Right cardiac atrium (tissue), 5 donors: ENCODE results near the gene CALN1. TPM values are rescaled to one million over a fixed set of nuclear protein-coding genes. Genes with fewer than 3 reads are reported as not detected.

Experiments
- ATAC-seq, 2 donors: fragments of 200-7000 bp; cut with Tn5 transposase; one replicate each; pipeline versions ENCODE4 v1.8.0 to v1.9.1; 2020; ENCODE audit warnings: moderate library complexity in 2 of 2, mild to moderate bottlenecking in 1 of 2
- DNase-seq, 3 donors: peaks; one replicate each; pipeline ENCODE4 v3.0.0-alpha.2; 2020
- H3K27ac ChIP-seq: one replicate; pipeline ENCODE4 v1.5.1; 2013; ENCODE audit warnings: mild to moderate bottlenecking, low read length, control low read depth, moderate library complexity
- H3K27me3 ChIP-seq: one replicate; pipeline ENCODE4 v1.6.1; 2013; ENCODE audit not compliant: control insufficient read depth, insufficient read depth
- H3K4me1 ChIP-seq: one replicate; pipeline ENCODE4 v1.6.1; 2013; ENCODE audit warnings: low read length; ENCODE audit not compliant: control insufficient read depth, insufficient read depth
- H3K4me3 ChIP-seq: one replicate; pipeline ENCODE4 v1.5.1; 2013; ENCODE audit warnings: low read length, control low read depth
- H3K9me3 ChIP-seq: one replicate; pipeline ENCODE4 v1.6.1; 2013; ENCODE audit warnings: low read length; ENCODE audit not compliant: control insufficient read depth
- WGBS: extraction: QIAGEN DNeasy Blood & Tissue Kit; methylation state at CpG from one replicate; pipeline ENCODE4 v1.1.7; 2013; 5-methylcytosine and 5-hydroxymethylcytosine counted together
- intact Hi-C, 4 donors: fragments of 100-400 bp; cut with DNase I; formaldehyde crosslinking; loops; one replicate each; pipeline versions ENCODE4 v1.11.0 to v1.14.0; 2022 to 2023
- polyA plus RNA-seq: library from polyadenylated mRNA; stranded (reverse); fragments of 200-250 nt; gene quantifications from one replicate; pipeline ENCODE4 v1.2.3, GENCODE V29; 2013
- total RNA-seq, 4 donors: library from RNA; stranded (reverse); fragmentation: NEBNext Ultra II Directional; extraction: Animal tissue kit (Norgen Biotek cat#: 25700); gene quantifications; one replicate each; pipeline ENCODE4 v1.2.1, GENCODE V29; 2021
- donor health status: healthy with polysubstance abuse.
- donor health status: DM: no; HTN: yes; CAD: no.
- donor health status: DM: no; HTN: no; CAD: no.
- donor health status: DM: no; HTN: yes; CAD: no; lungs with severe emphysema.
- donor health status: DM: yes; HTN: yes; CAD: no.

The CALN1 gene
- total and polyA plus RNA-seq, 5 donors, result not detected

DNA sequence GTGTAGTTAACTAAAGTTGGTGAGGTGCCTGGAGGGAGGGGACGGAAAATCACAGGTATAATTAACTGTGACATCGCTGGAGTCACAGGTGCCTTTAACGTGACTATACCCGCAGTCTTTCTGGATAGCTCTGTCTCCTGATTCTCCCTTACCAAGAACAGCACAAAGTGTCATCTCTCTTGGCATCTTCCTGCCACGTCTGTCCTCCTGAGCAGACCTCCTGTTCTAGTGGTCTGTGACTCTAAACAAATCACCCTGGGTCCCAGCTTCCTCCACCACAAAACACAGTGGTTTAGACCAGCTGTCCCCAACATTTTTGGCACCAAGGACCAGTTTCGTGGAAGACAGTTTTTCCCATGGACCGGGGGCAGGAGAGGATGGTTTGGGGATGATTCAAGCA is 90.5 kb downstream of the CALN1 start:
- ATAC-seq, result no peak
- intact Hi-C loops, result no loop called here
- H3K27ac ChIP-seq, result no peak overlapping the region
- H3K27me3 ChIP-seq, result no peaks in the 10 kb centered on the region
- no peaks in the 10 kb centered on the region for H3K9me3 ChIP-seq
- H3K4me1 ChIP-seq, result no peaks in the 10 kb centered on the region
- H3K4me3 ChIP-seq, result no peak overlapping the region
- WGBS, result 77% methylated on average over 7 of the region's 7 CpGs
- DNase-seq, result no peak

DNA sequence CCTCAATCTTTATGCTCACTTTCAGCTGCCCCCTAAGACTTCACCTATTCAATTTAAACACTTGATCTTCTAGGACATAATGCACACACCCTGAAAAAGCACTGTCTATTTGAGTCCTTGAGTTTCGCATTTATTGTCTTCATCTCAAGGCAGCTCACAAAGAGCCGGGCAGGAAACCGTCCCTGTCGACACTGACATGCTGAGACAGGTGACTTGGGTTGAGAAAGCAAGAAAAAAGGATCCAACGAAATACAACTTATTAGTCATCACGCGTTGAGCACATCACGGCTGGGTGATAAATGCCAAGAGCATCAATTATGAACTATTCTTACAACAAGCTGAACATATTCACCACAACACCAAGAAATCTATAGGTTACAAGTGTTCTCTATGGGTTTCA is 91.1 kb downstream of the CALN1 start:
- 86% methylated on average over 8 of the region's 8 CpGs for WGBS
- Histone ChIP-seq H3K9me3 (no peaks in the 10 kb centered on the region), H3K27me3 (no peaks in the 10 kb centered on the region), H3K4me3 (no peak overlapping the region), H3K4me1 (no peaks in the 10 kb centered on the region), H3K27ac (no peak overlapping the region)
- intact Hi-C loops, result no loop called here
- DNase-seq (no peak), ATAC-seq (no peak)

DNA sequence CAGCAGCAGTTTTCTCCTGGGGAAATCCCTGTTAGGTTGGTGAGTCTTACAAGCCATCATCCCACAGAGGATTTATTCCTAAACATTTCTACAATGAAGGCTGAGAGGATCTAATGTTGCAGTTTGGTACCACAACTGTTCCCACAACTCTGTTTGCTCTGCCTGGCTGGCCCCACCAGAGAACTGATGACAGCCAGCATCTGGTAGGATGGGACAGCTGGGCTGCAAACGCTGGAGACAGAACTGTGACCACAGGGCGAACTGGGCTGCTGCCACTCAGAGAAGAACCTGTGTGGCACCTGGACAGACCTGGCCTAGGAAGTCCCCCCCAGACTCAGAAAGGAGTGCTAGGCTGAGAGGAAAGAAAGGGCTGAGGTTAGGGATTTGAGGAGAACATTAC is 94.8 kb downstream of the CALN1 start:
- Histone ChIP-seq H3K9me3 (no peaks in the 10 kb centered on the region), H3K4me1 (no peaks in the 10 kb centered on the region), H3K4me3 (no peak overlapping the region), H3K27ac (no peak overlapping the region), H3K27me3 (no peaks in the 10 kb centered on the region)
- DNase-seq (no peak), ATAC-seq (no peak)
- WGBS, result 32% methylated on average over 2 of the region's 2 CpGs
- intact Hi-C loops, result no loop called here

DNA sequence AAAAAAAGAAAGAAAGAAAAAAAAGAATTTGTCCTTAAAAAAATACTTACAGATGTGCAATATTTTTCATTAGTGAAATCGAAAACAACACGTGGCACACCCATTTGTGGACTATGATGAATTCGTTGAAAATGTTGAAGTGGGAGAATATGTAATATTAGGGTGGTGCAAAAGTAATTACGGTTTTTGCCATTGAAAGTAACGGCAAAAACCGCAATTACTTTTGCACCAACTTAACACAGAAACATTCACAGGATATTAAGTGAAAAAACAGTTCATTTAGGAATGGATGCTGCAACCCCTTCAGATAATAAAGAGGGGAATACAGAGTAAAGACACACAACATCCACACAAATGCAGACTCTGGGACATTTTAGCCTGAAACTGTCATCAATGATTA is 96.0 kb downstream of the CALN1 start:
- DNase-seq (no peak), ATAC-seq (no peak)
- Histone ChIP-seq H3K27me3 (no peaks in the 10 kb centered on the region), H3K9me3 (no peaks in the 10 kb centered on the region), H3K4me3 (no peak overlapping the region), H3K4me1 (no peaks in the 10 kb centered on the region), H3K27ac (no peak overlapping the region)
- intact Hi-C loops, result no loop called here
- 87% methylated on average over 6 of the region's 6 CpGs for WGBS

DNA sequence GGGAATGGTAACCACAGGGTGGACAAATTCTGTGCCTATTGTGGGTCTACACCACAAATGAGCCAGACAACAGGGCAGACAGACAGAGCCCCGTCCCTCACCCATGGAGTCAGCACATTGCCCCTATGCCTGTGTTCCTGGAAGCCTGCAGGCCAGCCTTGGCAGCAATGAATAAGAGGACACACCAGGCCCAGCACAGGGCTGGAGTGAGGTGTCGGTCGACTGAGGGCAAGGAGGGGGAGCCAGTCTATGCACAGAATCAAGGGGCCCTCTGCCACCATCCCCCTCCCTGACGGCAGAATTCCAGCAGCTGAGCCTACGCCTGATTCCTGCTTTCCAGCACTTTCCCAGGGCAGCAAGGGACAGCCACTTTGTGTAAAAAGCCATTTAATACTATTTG is 98.2 kb downstream of the CALN1 start:
- ATAC-seq (no peak), DNase-seq (no peak)
- 71% methylated on average over 5 of the region's 5 CpGs for WGBS
- Histone ChIP-seq H3K27ac (no peak overlapping the region), H3K4me1 (no peaks in the 10 kb centered on the region), H3K27me3 (no peaks in the 10 kb centered on the region), H3K4me3 (no peak overlapping the region), H3K9me3 (no peaks in the 10 kb centered on the region)
- intact Hi-C loops, result no loop called here

DNA sequence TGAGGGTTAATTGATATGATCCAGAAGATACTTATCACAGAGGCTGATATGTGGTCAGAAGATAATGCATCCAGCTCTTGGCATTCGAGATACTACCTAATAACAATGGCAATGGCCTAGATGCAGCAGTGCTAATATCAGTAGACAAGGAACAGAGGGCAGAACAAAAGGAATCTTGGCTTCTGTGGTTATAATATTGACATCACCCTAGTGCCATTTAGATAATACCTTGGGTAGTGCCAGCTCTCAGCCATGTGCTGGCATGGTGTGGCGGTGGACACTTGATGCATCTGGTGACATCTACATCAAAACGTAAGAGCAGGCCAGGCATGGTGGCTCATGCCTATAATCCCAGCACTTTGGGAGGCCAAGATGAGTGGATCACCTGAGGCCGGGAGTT is 101.8 kb downstream of the CALN1 start:
- intact Hi-C loops, result no loop called here
- WGBS, result 89% methylated on average over 4 of the region's 4 CpGs
- no peak for DNase-seq
- H3K27me3 ChIP-seq, result no peaks in the 10 kb centered on the region
- H3K4me1 ChIP-seq, result no peaks in the 10 kb centered on the region
- no peak overlapping the region for H3K27ac ChIP-seq
- H3K9me3 ChIP-seq, result no peaks in the 10 kb centered on the region
- H3K4me3 ChIP-seq, result no peak overlapping the region
- ATAC-seq, result no peak

DNA sequence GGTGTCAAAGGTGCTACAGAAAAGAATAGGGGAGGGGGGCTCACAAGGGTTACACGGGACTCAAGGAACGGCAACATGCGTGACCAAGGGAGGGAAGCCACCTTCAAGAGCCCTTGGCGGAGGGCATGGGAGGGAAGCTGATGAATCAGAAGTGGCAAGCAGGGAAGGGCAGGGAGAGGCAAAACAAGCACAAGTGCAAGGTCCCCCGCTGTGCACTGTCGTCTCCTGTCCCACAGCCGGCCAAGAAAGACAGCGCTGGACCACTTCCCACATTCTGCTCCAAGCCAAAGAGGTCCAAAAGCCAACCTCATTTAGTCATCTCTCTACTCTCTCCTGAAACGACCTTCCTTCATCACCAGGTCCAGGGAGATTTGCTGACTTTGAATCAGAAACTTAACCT is 102.7 kb downstream of the CALN1 start:
- Histone ChIP-seq H3K9me3 (no peaks in the 10 kb centered on the region), H3K4me1 (no peaks in the 10 kb centered on the region), H3K4me3 (no peak overlapping the region), H3K27ac (no peak overlapping the region), H3K27me3 (no peaks in the 10 kb centered on the region)
- 80% methylated on average over 9 of the region's 9 CpGs for WGBS
- DNase-seq (no peak), ATAC-seq (no peak)
- intact Hi-C loops, result no loop called here

DNA sequence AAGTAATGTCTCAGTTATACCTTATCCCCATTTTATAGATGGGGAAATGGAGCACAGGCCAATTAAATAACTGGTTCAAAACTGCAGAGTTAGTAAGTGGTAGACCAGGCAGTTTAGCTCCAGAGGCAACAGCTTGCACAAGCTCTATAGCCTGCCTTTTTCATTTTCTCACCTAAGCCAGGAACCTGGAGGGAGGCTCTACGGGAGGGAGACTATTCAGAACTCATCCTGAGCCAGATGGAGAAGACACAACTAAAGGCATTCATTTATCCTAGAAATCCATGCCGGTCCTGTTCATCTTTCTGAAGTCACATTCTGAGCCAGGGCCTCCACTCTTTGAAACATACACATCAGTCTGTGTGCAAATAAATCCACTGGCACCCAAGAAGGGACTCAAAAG is 103.2 kb downstream of the CALN1 start:
- Histone ChIP-seq H3K9me3 (no peaks in the 10 kb centered on the region), H3K27me3 (no peaks in the 10 kb centered on the region), H3K27ac (no peak overlapping the region), H3K4me3 (no peak overlapping the region), H3K4me1 (no peaks in the 10 kb centered on the region)
- intact Hi-C loops, result no loop called here
- no peak for ATAC-seq
- 85% methylated on average over 2 of the region's 2 CpGs for WGBS
- no peak for DNase-seq

DNA sequence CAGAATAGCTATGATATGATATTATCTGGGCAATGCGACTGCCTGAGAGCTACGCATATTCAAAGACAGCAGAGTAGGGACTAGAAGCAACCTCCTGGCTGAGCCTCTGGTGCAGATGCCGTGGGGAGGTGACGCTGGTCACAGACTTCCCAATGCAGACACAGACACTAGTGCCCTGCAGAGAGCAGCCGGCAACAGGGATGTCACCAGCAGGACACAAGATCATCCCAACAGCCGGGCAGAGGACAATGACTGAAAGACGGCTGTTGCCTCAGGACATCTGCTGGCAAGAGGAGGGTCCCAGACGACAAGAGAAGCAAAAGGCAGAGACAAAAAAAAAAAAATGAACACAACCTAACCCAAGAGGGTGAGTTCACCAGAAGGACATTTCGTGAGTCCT is 104.6 kb downstream of the CALN1 start:
- ATAC-seq (no peak), DNase-seq (no peak)
- no peak overlapping the region for H3K4me3 ChIP-seq
- 79% methylated on average over 9 of the region's 9 CpGs for WGBS
- no peaks in the 10 kb centered on the region for H3K27me3 ChIP-seq
- intact Hi-C loops, result no loop called here
- H3K9me3 ChIP-seq, result no peaks in the 10 kb centered on the region
- H3K27ac ChIP-seq, result no peak overlapping the region
- H3K4me1 ChIP-seq, result no peaks in the 10 kb centered on the region

DNA sequence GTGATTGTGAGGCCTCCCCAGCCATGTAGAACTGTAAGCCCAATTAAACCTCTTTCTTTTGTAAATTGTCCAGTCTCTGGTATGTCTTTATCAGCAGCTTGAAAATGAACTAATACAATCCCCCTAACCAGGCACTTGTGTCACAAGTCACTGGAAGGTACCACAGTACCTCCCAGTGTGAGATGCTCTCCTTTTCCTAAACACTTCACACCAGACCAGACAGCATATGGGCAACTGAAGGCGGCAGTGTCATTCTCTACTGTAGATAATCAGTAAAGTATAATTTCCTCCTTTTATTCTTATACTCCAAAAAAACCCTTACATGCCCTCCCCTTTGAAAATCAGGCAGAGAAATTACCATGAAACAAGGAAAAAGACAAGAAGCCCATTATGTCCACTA is 113.2 kb downstream of the CALN1 start:
- WGBS, result 71% methylated on average over 1 of the region's 1 CpG
- no peaks in the 10 kb centered on the region for H3K9me3 ChIP-seq
- no peak overlapping the region for H3K4me3 ChIP-seq
- ATAC-seq (no peak), DNase-seq (no peak)
- no peak overlapping the region for H3K27ac ChIP-seq
- no peaks in the 10 kb centered on the region for H3K27me3 ChIP-seq
- no peaks in the 10 kb centered on the region for H3K4me1 ChIP-seq
- intact Hi-C loops, result no loop called here

DNA sequence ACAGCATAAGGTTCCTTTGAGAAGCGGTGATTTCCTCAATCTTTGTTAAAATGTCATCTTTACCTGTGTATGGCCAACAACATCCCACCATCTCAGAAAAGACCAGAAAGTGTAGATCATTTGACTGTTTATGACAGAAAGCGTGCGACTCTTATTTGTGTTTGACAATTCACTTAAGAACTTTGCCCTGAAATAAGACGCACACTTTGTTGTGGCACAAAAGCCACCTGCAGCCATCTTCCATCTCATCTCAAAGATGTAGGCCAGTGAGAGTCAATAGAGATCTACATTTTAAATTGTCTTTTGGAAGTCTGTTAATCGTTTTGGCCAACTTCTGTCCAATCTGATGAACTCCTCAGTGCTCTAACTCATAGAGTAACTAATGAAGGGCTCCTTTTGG is 114.0 kb downstream of the CALN1 start:
- intact Hi-C loops, result no loop called here
- Histone ChIP-seq H3K9me3 (no peaks in the 10 kb centered on the region), H3K4me3 (no peak overlapping the region), H3K4me1 (no peaks in the 10 kb centered on the region), H3K27ac (no peak overlapping the region), H3K27me3 (no peaks in the 10 kb centered on the region)
- no peak for ATAC-seq
- no peak for DNase-seq
- WGBS, result 89% methylated on average over 5 of the region's 5 CpGs

DNA sequence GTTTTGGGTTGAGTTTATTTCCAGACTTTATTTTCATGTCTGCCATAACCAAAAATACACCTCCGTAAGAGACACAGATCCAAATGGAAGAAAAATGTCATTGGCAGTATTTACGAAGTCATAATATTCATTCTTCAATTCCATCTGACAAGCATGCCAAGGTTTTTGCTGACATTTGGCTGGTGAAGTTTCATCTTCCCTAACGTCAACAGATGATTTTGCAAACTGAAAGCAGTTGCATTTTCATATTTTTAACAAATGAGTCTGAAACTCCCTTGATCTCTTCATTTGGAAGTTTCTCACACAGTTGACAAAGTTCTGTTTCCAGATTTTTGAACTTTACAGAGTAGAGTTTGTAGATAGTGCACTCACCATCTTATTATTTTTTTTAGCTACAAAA is 114.5 kb downstream of the CALN1 start:
- H3K9me3 ChIP-seq, result no peaks in the 10 kb centered on the region

More for the DNA sequence above, 114.5 kb downstream of the CALN1 start:
- H3K27ac ChIP-seq, result no peak overlapping the region
- no peak overlapping the region for H3K4me3 ChIP-seq
- WGBS, result 64% methylated on average over 3 of the region's 3 CpGs
- no peaks in the 10 kb centered on the region for H3K4me1 ChIP-seq
- intact Hi-C loops, result no loop called here
- DNase-seq, result no peak
- no peaks in the 10 kb centered on the region for H3K27me3 ChIP-seq
- no peak for ATAC-seq
